Activated naive CD8-positive, alpha-beta T cell (primary cell): ENCODE data around the gene ANKRD61.
"Not testable (repeated sequence)": the region's sequence is repeated elsewhere in the genome, so short reads cannot be mapped to it uniquely, and the experiment has no call there.

Experiments used
- H3K27ac Mint-ChIP-seq: one replicate; pipeline ENCODE4 v1.8.0; 2021; ENCODE audit warnings: mixed read lengths
- H3K27me3 Mint-ChIP-seq: one replicate; pipeline ENCODE4 v1.8.0; 2021; ENCODE audit warnings: mixed read lengths
- H3K36me3 Mint-ChIP-seq: one replicate; pipeline ENCODE4 v1.8.0; 2021; ENCODE audit warnings: mixed read lengths
- H3K4me1 Mint-ChIP-seq: one replicate; pipeline ENCODE4 v1.8.0; 2021; ENCODE audit warnings: low read depth, mixed read lengths
- H3K4me3 Mint-ChIP-seq: one replicate; pipeline ENCODE4 v1.8.0; 2021; ENCODE audit warnings: mild to moderate bottlenecking, mixed read lengths
- H3K9me3 Mint-ChIP-seq: one replicate; pipeline ENCODE4 v1.8.0; 2021; ENCODE audit warnings: low read depth, mixed read lengths

Gene ANKRD61

DNA sequence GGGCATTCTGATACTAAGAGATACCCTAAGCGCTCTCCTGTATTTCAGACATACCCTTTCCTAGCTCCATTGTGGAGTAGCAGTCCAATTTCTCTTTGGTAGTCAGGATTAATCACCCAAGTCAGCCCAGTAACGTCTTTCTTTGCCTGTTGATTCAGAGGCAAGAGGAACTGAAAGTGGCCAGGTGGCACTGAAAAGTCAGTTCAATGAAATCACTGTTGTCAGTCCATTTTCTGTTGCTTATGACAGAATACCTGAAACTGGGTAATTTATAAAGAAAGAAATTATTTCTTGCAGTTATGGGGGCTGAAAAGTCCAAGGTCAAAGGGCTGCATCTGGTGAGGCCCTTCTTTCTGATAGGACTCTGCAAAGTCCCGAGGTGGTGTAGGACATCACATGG, 40.2 kb downstream of the ANKRD61 start:
- Mint-ChIP-seq H3K27ac (no peak overlapping the region), H3K4me1 (no peaks in the 10 kb centered on the region), H3K9me3 (no peaks in the 10 kb centered on the region), H3K36me3 (no peaks in the 10 kb centered on the region), H3K27me3 (no peaks in the 10 kb centered on the region), H3K4me3 (no peak overlapping the region)

DNA sequence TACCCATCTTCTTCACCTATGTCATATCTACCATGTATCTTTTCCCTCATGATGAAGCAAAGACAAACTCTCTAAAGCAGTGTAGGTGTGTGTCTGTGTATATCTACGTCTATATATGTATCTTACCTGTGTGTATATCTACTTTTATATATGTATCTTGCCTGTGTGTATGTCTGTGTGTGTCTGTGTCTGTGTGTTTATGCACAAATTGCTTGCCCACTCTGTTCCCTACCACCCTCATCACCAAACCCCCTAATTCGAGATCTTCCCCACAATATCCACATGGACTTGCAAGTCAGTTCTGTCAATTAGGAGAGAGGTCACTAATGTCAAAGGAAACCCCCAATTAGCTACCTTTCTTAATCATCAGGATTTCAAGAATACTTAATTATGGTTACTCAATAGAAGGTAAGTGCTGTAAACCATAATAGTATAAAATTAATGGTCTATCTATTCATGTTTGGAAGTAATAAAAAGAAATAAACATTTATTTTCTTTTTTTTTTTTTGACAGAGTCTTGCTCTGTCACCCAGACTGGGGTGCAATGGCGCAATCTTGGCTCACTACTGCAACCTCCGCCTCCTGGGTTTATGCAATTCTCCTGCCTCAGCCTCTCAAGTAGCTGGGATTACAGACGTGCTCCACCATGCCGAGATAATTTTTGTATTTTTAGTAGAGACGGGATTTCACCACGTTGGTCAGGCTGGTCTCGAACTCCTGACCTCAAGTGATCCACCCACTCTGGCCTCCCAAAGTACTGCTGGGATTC, 43.6 kb downstream of the ANKRD61 start:
- H3K27me3 Mint-ChIP-seq: no peaks in the 10 kb centered on the region
- no peak overlapping the region for H3K4me3 Mint-ChIP-seq
- H3K9me3 Mint-ChIP-seq: no peaks in the 10 kb centered on the region
- H3K27ac Mint-ChIP-seq: no peak overlapping the region
- H3K4me1 Mint-ChIP-seq: no peaks in the 10 kb centered on the region
- H3K36me3 Mint-ChIP-seq: no peaks in the 10 kb centered on the region

DNA sequence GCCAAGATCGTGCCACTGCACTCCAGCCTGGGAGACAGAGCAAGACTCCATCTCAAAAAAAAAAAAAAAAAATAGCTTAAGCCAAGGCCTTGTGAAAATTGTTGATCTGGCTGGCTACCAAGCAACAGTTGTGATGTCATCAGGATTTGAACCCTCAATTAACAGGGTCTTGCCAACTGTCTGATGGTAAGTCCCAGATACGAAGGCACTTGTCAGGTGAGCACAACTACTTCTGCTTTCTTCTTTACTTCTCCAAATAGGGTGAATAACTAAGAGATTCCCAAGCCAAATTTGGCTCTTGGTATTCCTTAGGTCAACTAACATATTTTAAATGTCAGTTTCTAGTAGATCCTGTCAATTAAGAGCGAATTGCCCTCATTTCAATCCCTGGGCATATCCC, 47.4 kb downstream of the ANKRD61 start:
- Mint-ChIP-seq H3K9me3 (no peaks in the 10 kb centered on the region), H3K4me3 (no peak overlapping the region), H3K4me1 (peaks cover 3% of the 10 kb centered on the region), H3K27ac (no peak overlapping the region), H3K27me3 (no peaks in the 10 kb centered on the region), H3K36me3 (no peaks in the 10 kb centered on the region)

DNA sequence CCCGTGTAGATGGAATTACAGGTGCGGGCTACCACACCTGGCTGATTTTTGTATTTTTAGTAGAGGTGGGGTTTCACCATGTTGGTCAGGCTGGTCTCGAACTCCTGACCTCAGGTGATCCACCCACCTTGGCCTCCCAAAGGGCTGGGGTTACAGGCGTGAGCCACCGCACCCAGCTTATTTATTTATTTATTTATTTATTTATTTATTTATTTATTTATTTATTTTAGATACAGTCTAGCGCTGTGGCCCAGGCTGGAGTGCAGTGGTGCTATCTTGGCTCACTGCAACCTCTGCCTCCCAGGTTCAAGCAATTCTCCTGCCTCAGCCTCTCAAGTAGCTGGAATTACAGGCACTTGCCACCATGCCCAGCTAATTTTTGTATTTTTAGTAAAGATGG, 51.9 kb downstream of the ANKRD61 start:
- not testable (repeated sequence) for H3K27me3 Mint-ChIP-seq, H3K27ac Mint-ChIP-seq, H3K4me1 Mint-ChIP-seq, H3K4me3 Mint-ChIP-seq, H3K9me3 Mint-ChIP-seq, H3K36me3 Mint-ChIP-seq
